SK-N-SH treated with all-trans-retinoic acid at 6 μM for 48 hours (cell line): ENCODE results near the gene ARHGEF12.

Experiments used
- ATAC-seq: fragments of 200-7000 bp; cut with Tn5 transposase; 3 replicates; pipeline ENCODE4 v1.9.1; 2020; ENCODE audit warnings: mild to moderate bottlenecking, moderate library complexity
- ARNTL ChIP-seq: fragments of 450-650 bp; formaldehyde crosslinking; IDR thresholded peaks from 2 replicates; pipeline ENCODE4 v1.5.0; 2020; ENCODE audit warnings: low read depth, mild to moderate bottlenecking, moderate library complexity, borderline replicate concordance
- BACH2 ChIP-seq: fragments of 250-450 bp; sonication (Bioruptor Pico); IDR thresholded peaks from 2 replicates; pipeline ENCODE4 v1.9.0; 2021; ENCODE audit warnings: mild to moderate bottlenecking, borderline replicate concordance
- CSDC2 ChIP-seq: fragments of 250-450 bp; sonication (Bioruptor Pico); IDR thresholded peaks from 2 replicates; pipeline ENCODE4 v1.5.0; 2020; ENCODE audit warnings: mild to moderate bottlenecking, moderate library complexity
- ESRRG ChIP-seq: fragments of 250-450 bp; sonication (Bioruptor Pico); IDR thresholded peaks from 2 replicates; pipeline ENCODE4 v1.6.1; 2021; ENCODE audit warnings: mild to moderate bottlenecking
- GLIS3 ChIP-seq: fragments of 250-450 bp; sonication (Bioruptor Pico); IDR thresholded peaks from 2 replicates; pipeline ENCODE4 v1.5.0; 2020; ENCODE audit warnings: mild to moderate bottlenecking, moderate library complexity
- ISL1 ChIP-seq: fragments of 250-450 bp; sonication (Bioruptor Pico); IDR thresholded peaks from 2 replicates; pipeline ENCODE4 v2.1.2; 2022; ENCODE audit warnings: mild to moderate bottlenecking, moderate library complexity
- OSR1 ChIP-seq: fragments of 250-450 bp; sonication (Bioruptor Pico); IDR thresholded peaks from 2 replicates; pipeline ENCODE4 v1.8.0; 2022; ENCODE audit warnings: moderate library complexity, mild to moderate bottlenecking, inconsistent platforms
- PPARA ChIP-seq: fragments of 250-450 bp; sonication (Bioruptor Pico); IDR thresholded peaks from 2 replicates; pipeline ENCODE4 v1.5.0; 2020; ENCODE audit warnings: mild to moderate bottlenecking, borderline replicate concordance
- RARB ChIP-seq: fragments of 250-450 bp; sonication (Bioruptor Pico); IDR thresholded peaks from 2 replicates; pipeline ENCODE4 v1.8.0; 2021; ENCODE audit warnings: mild to moderate bottlenecking, moderate library complexity
- TOX ChIP-seq: fragments of 250-450 bp; sonication (Bioruptor Pico); IDR thresholded peaks from 2 replicates; pipeline ENCODE4 v1.8.0; 2021; ENCODE audit warnings: mild to moderate bottlenecking, moderate library complexity, borderline replicate concordance
- ZC3H10 ChIP-seq: fragments of 250-450 bp; sonication (Bioruptor Pico); IDR thresholded peaks from 2 replicates; pipeline ENCODE4 v1.5.1; 2021; ENCODE audit warnings: mild to moderate bottlenecking, moderate library complexity
- ZFP3 ChIP-seq: fragments of 250-450 bp; sonication (Bioruptor Pico); IDR thresholded peaks from 2 replicates; pipeline ENCODE4 v1.5.0; 2020; ENCODE audit warnings: mild to moderate bottlenecking, moderate library complexity
- ZFP30 ChIP-seq: fragments of 450-650 bp; formaldehyde crosslinking; IDR thresholded peaks from 2 replicates; pipeline ENCODE4 v1.5.0; 2022; ENCODE audit warnings: mild to moderate bottlenecking, moderate library complexity
- ZNF565 ChIP-seq: fragments of 450-650 bp; formaldehyde crosslinking; conservative IDR thresholded peaks from 2 replicates; pipeline ENCODE4 v1.5.0; 2020; ENCODE audit warnings: low read depth, mild to moderate bottlenecking, moderate library complexity
- ZNF70 ChIP-seq: fragments of 450-650 bp; formaldehyde crosslinking; IDR thresholded peaks from 2 replicates; pipeline ENCODE4 v1.5.0; 2020; ENCODE audit warnings: mild to moderate bottlenecking, moderate library complexity
- ZNF8 ChIP-seq: fragments of 450-650 bp; formaldehyde crosslinking; IDR thresholded peaks from 2 replicates; pipeline ENCODE4 v1.5.0; 2020; ENCODE audit warnings: mild to moderate bottlenecking, moderate library complexity
- TF ChIP-seq, protein P1 (sequence below): fragments of 250-450 bp; sonication (Bioruptor Pico); IDR thresholded peaks from 2 replicates; pipeline ENCODE4 v1.8.0; 2020; ENCODE audit warnings: mild to moderate bottlenecking, moderate library complexity, borderline replicate concordance
- TF ChIP-seq, protein P2 (sequence below): fragments of 250-450 bp; sonication (Bioruptor Pico); IDR thresholded peaks from 2 replicates; pipeline ENCODE4 v1.5.0; 2020; ENCODE audit warnings: mild to moderate bottlenecking, moderate library complexity
- TF ChIP-seq, protein P3 (sequence below): fragments of 250-450 bp; sonication (Bioruptor Pico); IDR thresholded peaks from 2 replicates; pipeline ENCODE4 v1.5.1; 2020; ENCODE audit warnings: low read depth, mild to moderate bottlenecking, moderate library complexity
- TF ChIP-seq, protein P4 (sequence below): fragments of 250-450 bp; sonication (Bioruptor Pico); IDR thresholded peaks from 2 replicates; pipeline ENCODE4 v1.8.0; 2021; ENCODE audit warnings: low read depth, mild to moderate bottlenecking, moderate library complexity, borderline replicate concordance

Gene ARHGEF12

DNA sequence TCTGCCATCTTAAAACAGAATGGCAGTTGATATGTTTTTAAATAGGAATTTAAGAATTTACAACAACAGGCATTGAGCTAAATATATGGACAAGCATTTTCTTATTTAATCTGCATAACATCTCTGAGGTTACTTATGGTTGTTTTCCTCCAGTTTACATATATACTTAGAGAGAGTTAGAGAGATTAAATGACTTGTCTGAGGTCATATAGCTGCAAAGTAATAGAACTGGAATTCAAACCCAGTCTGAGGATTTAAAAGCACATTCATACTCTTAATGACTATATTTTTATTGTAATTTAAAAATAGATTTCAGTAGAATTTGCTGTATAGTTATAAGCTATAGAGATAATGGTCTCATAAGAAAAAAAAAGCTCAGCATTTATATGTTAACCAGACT lies 93.9 kb downstream of the ARHGEF12 start:
- TF ChIP-seq RARB (CRISPR knock-in tag) (no peak), GLIS3 (no peak), ISL1 (CRISPR knock-in tag) (no peak), ZNF8 (CRISPR knock-in tag) (no peak), ZFP30 (CRISPR knock-in tag) (no peak), ESRRG (CRISPR knock-in tag) (no peak), ZFP3 (CRISPR knock-in tag) (no peak), ARNTL (CRISPR knock-in tag) (no peak), OSR1 (no peak), CSDC2 (CRISPR knock-in tag) (no peak), BACH2 (CRISPR knock-in tag) (no peak), PPARA (CRISPR knock-in tag) (no peak), TOX (CRISPR knock-in tag) (no peak), ZNF70 (CRISPR knock-in tag) (no peak), ZNF565 (no peak)
- TF ChIP-seq, protein P1, sequence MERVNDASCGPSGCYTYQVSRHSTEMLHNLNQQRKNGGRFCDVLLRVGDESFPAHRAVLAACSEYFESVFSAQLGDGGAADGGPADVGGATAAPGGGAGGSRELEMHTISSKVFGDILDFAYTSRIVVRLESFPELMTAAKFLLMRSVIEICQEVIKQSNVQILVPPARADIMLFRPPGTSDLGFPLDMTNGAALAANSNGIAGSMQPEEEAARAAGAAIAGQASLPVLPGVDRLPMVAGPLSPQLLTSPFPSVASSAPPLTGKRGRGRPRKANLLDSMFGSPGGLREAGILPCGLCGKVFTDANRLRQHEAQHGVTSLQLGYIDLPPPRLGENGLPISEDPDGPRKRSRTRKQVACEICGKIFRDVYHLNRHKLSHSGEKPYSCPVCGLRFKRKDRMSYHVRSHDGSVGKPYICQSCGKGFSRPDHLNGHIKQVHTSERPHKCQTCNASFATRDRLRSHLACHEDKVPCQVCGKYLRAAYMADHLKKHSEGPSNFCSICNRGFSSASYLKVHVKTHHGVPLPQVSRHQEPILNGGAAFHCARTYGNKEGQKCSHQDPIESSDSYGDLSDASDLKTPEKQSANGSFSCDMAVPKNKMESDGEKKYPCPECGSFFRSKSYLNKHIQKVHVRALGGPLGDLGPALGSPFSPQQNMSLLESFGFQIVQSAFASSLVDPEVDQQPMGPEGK (CRISPR knock-in tag) = no peak
- TF ChIP-seq, protein P2, sequence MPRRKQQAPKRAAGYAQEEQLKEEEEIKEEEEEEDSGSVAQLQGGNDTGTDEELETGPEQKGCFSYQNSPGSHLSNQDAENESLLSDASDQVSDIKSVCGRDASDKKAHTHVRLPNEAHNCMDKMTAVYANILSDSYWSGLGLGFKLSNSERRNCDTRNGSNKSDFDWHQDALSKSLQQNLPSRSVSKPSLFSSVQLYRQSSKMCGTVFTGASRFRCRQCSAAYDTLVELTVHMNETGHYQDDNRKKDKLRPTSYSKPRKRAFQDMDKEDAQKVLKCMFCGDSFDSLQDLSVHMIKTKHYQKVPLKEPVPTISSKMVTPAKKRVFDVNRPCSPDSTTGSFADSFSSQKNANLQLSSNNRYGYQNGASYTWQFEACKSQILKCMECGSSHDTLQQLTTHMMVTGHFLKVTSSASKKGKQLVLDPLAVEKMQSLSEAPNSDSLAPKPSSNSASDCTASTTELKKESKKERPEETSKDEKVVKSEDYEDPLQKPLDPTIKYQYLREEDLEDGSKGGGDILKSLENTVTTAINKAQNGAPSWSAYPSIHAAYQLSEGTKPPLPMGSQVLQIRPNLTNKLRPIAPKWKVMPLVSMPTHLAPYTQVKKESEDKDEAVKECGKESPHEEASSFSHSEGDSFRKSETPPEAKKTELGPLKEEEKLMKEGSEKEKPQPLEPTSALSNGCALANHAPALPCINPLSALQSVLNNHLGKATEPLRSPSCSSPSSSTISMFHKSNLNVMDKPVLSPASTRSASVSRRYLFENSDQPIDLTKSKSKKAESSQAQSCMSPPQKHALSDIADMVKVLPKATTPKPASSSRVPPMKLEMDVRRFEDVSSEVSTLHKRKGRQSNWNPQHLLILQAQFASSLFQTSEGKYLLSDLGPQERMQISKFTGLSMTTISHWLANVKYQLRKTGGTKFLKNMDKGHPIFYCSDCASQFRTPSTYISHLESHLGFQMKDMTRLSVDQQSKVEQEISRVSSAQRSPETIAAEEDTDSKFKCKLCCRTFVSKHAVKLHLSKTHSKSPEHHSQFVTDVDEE (CRISPR knock-in tag) = no peak
- TF ChIP-seq, protein P3, sequence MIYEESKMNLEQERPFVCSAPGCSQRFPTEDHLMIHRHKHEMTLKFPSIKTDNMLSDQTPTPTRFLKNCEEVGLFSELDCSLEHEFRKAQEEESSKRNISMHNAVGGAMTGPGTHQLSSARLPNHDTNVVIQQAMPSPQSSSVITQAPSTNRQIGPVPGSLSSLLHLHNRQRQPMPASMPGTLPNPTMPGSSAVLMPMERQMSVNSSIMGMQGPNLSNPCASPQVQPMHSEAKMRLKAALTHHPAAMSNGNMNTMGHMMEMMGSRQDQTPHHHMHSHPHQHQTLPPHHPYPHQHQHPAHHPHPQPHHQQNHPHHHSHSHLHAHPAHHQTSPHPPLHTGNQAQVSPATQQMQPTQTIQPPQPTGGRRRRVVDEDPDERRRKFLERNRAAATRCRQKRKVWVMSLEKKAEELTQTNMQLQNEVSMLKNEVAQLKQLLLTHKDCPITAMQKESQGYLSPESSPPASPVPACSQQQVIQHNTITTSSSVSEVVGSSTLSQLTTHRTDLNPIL (CRISPR knock-in tag) = no peak
- TF ChIP-seq, protein P4, sequence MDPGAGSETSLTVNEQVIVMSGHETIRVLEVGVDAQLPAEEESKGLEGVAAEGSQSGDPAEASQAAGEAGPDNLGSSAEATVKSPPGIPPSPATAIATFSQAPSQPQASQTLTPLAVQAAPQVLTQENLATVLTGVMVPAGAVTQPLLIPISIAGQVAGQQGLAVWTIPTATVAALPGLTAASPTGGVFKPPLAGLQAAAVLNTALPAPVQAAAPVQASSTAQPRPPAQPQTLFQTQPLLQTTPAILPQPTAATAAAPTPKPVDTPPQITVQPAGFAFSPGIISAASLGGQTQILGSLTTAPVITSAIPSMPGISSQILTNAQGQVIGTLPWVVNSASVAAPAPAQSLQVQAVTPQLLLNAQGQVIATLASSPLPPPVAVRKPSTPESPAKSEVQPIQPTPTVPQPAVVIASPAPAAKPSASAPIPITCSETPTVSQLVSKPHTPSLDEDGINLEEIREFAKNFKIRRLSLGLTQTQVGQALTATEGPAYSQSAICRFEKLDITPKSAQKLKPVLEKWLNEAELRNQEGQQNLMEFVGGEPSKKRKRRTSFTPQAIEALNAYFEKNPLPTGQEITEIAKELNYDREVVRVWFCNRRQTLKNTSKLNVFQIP (CRISPR knock-in tag) = no peak
- ATAC-seq = no peak

DNA sequence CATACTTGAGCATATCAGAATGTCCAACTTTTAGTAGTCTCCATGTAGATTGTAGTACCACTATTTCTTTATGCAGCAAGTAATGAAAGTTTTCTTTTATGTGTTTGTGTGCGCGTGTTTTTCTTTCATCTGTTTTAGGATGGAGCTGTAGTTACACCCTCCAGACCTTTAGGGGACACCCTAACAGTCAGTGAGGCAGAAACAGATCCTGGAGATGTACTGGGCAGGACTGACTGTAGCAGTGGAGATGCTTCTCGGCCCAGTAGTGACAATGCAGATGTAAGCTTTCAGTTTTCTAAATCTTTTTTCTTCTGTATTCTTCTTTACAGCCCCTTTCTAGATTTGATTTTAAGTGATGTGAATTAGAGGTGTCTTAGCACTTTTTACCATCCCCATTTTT lies 95.4 kb downstream of the ARHGEF12 start:
- TF ChIP-seq ZFP30 (CRISPR knock-in tag) (no peak), OSR1 (no peak), PPARA (CRISPR knock-in tag) (no peak), ZNF8 (CRISPR knock-in tag) (no peak), RARB (CRISPR knock-in tag) (no peak), ZNF70 (CRISPR knock-in tag) (no peak), ZC3H10 (CRISPR knock-in tag) (no peak), ESRRG (CRISPR knock-in tag) (no peak)
- TF ChIP-seq, protein P4 (CRISPR knock-in tag) = no peak; the same call in 1 of the 2 replicates
- ATAC-seq = peak; percentile 95
